WERI-Rb-1 (cell line): Measurements from ENCODE around the gene RASGRF1.
"Not testable (repeated sequence)": the region's sequence is repeated elsewhere in the genome, so short reads cannot be mapped to it uniquely, and the experiment has no call there.

ENCODE experiments used
- DNase-seq: peaks from one replicate; pipeline ENCODE4 v3.0.0-alpha.2; 2020
- H3K27ac ChIP-seq: fragments of 250-450 bp; sonication (Bioruptor Pico); 2 replicates; pipeline ENCODE4 v1.5.1; 2020; ENCODE audit warnings: mild to moderate bottlenecking, moderate library complexity
- H3K27me3 ChIP-seq: fragments of 250-450 bp; sonication (Bioruptor Pico); 2 replicates; pipeline ENCODE4 v1.5.1; 2021; ENCODE audit warnings: mild to moderate bottlenecking, low read depth, moderate library complexity; ENCODE audit not compliant: insufficient read depth, severe bottlenecking
- H3K36me3 ChIP-seq: fragments of 250-450 bp; sonication (Bioruptor Pico); 2 replicates; pipeline ENCODE4 v1.5.1; 2020; ENCODE audit warnings: mild to moderate bottlenecking, moderate library complexity
- H3K4me3 ChIP-seq: 2 replicates; pipeline ENCODE4 v1.5.1; 2011; ENCODE audit warnings: low read depth, mild to moderate bottlenecking, control low read depth, low read length
- H3K9me3 ChIP-seq: fragments of 250-450 bp; sonication (Bioruptor Pico); 2 replicates; pipeline ENCODE4 v1.5.1; 2021; ENCODE audit warnings: mild to moderate bottlenecking, moderate library complexity; ENCODE audit not compliant: severe bottlenecking
- TF ChIP-seq, protein P1 (sequence below): IDR thresholded peaks from 2 replicates; pipeline ENCODE4 v1.5.1; 2011; ENCODE audit warnings: low read depth, mild to moderate bottlenecking, control low read depth, inconsistent platforms, low read length

Gene RASGRF1

DNA sequence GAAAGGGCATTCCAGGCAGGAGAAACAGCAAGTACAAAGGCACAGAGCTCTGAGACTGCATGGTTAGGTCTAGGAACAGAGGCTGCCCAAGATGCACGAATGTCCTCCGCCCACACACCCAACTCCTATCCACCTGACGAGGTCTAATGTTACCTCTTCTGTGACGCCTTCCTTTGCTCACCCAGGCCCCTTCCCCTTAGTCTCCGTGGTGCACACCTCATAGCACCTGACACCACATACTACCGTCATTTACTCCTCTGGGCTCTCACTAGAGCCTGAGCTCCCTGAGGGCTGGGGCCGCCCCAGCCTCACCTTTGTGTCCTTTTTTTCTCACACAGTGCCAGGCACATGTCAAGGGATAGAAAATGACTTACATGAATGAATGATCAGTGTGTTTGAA is 31.0 kb upstream of the RASGRF1 start:
- H3K4me3 ChIP-seq, result no peak overlapping the region
- DNase-seq, result no peak
- TF ChIP-seq, protein P1, sequence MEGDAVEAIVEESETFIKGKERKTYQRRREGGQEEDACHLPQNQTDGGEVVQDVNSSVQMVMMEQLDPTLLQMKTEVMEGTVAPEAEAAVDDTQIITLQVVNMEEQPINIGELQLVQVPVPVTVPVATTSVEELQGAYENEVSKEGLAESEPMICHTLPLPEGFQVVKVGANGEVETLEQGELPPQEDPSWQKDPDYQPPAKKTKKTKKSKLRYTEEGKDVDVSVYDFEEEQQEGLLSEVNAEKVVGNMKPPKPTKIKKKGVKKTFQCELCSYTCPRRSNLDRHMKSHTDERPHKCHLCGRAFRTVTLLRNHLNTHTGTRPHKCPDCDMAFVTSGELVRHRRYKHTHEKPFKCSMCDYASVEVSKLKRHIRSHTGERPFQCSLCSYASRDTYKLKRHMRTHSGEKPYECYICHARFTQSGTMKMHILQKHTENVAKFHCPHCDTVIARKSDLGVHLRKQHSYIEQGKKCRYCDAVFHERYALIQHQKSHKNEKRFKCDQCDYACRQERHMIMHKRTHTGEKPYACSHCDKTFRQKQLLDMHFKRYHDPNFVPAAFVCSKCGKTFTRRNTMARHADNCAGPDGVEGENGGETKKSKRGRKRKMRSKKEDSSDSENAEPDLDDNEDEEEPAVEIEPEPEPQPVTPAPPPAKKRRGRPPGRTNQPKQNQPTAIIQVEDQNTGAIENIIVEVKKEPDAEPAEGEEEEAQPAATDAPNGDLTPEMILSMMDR, result no peak

DNA sequence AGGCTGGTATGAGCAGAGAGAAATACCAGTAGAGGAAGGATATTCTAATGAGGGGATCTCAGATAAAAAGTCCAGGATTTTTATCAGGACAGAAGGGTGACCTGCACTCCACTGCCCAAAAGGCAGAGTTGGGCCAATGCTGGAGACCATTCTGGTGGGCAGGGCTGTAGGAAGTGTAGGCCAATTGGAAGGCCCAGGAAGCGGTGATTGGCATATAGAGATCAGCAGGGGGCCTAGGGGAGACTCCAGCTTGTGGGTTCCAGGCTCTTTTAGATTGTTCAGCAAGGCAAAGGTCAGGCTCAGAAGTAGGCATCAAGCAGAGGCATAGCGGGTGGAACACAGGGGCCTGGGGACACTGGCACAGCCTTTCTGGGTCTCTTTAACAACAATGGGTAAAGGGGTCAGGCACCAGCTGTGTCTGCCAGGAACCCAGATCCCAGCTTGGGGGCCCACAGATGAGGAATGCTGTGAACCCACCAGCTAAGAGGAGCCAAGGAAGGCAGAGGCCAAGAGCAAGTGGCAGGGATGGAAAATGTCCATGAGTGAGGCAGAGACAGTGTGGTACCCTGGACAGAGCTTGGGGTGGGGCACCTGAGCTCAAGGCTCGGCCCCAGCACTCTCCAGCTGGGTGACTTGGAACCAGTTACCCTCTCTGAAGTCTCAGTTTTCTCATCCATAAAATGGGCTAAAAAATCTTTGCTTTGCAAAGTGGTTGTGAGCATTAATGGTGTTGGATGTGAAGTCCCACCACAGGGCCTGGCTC is 27.0 kb upstream of the RASGRF1 start:
- H3K27me3 ChIP-seq, result no peaks in the 10 kb centered on the region

More for the DNA sequence above, 31.0 kb upstream of the RASGRF1 start:
- Histone ChIP-seq H3K27me3 (no peaks in the 10 kb centered on the region), H3K36me3 (no peaks in the 10 kb centered on the region), H3K9me3 (no peaks in the 10 kb centered on the region), H3K27ac (no peak overlapping the region)

DNA sequence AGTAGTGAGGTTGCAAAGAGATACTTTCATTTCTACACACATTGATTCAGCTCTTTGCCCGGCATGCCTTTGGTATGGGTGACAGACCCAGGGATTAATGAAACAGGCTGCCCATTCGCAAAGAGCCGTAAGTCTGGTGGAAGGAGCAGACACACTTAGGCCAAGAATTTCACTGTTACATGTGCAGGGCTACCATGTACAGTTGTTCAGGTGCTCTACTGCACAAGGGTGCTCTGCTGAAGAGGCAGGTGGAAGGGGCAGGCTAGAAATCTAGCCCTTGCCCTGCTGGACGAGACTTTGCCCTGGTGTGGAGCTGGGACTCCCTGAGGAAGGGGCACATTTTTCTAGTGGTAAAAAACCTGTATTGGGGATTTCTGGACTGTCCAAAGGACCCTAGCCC is 26.2 kb upstream of the RASGRF1 start:
- Histone ChIP-seq H3K27ac (no peak overlapping the region), H3K4me3 (no peak overlapping the region), H3K27me3 (no peaks in the 10 kb centered on the region), H3K36me3 (no peaks in the 10 kb centered on the region), H3K9me3 (no peaks in the 10 kb centered on the region)
- DNase-seq, result no peak
- TF ChIP-seq, protein P1, result no peak

More for the DNA sequence above, 27.0 kb upstream of the RASGRF1 start:
- TF ChIP-seq, protein P1, result no peak
- no peaks in the 10 kb centered on the region for H3K36me3 ChIP-seq
- no peak overlapping the region for H3K4me3 ChIP-seq
- no peak for DNase-seq
- H3K27ac ChIP-seq, result no peak overlapping the region
- no peaks in the 10 kb centered on the region for H3K9me3 ChIP-seq

DNA sequence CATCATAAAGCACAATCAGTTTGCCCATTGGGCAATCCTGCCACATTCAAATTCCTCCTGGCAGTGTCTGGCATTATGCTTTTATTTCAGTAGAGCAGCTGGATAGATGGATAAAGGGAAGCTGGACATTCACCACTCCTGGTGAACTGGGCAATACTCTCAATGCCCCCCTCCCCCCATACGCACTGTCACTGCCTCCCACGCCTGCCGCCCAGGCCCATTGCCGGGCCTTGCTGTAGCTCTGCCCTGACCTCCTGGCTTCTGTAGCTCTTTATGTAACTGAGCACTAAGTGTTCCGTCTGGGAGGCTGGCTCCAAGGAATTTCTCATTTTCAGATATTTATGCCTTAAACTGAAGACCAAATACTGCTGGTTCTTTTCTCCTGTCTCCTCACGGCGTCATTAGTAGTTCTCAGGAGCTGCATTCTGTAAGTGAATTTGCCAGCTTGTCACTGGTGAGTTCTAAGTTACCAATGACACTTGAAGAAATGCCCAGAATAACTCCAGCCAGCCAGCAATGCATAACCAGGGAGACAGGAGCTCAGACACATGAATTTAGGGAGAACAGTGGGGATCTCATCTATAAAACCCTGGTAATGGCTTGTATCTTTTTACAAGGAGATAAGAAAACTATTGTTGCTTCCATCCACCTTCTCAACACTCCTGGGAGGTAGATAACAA is 25.5 kb upstream of the RASGRF1 start:
- H3K4me3 ChIP-seq, result no peak overlapping the region
- H3K36me3 ChIP-seq, result no peaks in the 10 kb centered on the region
- DNase-seq, result no peak
- no peaks in the 10 kb centered on the region for H3K27me3 ChIP-seq
- H3K27ac ChIP-seq, result no peak overlapping the region
- TF ChIP-seq, protein P1, result no peak
- no peaks in the 10 kb centered on the region for H3K9me3 ChIP-seq

DNA sequence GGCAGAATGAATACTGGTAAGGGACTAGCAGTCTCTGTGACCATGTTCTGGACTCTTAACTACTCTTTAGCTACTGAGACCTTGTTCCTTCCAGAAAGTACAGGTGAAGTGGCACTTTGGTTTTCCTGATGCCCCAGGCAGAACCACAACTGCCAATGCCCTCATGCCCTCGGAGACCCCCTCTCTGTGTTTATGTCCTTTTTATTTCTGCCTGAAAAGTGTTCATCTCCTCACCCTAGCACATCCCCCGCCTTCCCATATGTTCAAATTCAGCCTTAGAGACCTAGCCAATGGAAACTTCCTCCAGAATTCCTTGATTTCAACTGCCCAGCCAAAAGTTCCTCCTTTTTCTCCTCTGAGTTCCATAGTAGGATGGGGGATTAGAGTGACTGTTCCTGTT is 23.3 kb upstream of the RASGRF1 start:
- no peaks in the 10 kb centered on the region for H3K9me3 ChIP-seq
- TF ChIP-seq, protein P1, result no peak
- H3K36me3 ChIP-seq, result no peaks in the 10 kb centered on the region
- no peaks in the 10 kb centered on the region for H3K27me3 ChIP-seq
- no peak overlapping the region for H3K27ac ChIP-seq
- H3K4me3 ChIP-seq, result no peak overlapping the region
- no peak for DNase-seq

DNA sequence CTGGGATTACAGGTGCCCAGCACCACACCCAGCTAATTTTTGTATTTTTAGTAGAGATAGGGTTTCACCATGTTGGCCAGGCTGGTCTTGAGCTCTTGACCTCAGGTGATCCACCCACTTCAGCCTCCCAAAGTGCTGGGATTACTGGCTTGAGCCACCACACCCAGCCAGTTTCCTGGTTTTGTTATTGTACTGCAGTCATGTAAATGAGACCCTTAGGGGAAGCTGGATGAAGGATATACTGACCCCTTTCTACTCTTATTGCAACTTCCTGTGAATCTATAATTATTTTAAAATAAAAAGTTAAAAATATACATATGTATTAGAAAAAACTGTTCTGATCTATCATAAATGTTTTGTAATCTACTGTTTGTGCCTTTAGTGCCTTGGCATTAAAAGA is 20.8 kb upstream of the RASGRF1 start:
- H3K4me3 ChIP-seq, H3K27ac ChIP-seq: not testable (repeated sequence)

More for the DNA sequence above, 20.8 kb upstream of the RASGRF1 start:
- DNase-seq, H3K9me3 ChIP-seq, H3K36me3 ChIP-seq, H3K27me3 ChIP-seq: not testable (repeated sequence)
